ENCODE measurements around the gene ATG5. TPM values are rescaled to one million over a fixed set of nuclear protein-coding genes. Genes with fewer than 3 reads are reported as not detected.

The ATG5 gene
- total RNA-seq, 2 donors from 2014 or later: 21.1 to 26.5 TPM

DNA sequence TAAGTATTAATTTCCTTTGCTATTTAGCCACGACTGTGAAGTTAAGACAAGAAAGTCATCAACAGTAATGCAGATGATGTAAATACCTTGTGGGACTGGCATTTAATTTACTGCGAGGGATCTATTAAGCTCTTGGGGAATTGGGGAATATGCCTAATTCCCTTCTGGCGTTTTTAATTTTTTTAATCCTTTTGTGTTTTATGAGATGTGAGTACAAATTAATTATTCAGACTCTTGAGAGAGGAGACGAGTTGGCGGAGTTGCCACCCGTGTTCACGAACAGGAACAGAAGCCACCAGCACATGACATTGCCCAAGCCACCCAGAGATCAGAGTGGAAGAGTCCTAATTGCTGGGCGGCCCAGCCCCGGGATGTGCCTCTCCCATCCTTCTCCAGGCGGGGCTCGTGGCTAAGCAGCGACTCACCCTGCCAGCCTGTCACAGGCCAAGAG, 34.4 kb upstream of the ATG5 start:
- no peak for ATAC-seq
- no peaks in the 10 kb centered on the region for H3K9me3 ChIP-seq
- H3K4me1 ChIP-seq: peaks cover 7% of the 10 kb centered on the region
- peak overlapping the region in 2 of 4 donors; percentile 54 to 67 for H3K27ac ChIP-seq
- WGBS, 2 donors: 16 to 20% methylated on average over 12 of the region's 12 CpGs
- no peak for TF ChIP-seq POLR2A (IDR thresholded peaks at IDR 0.05)
- TF ChIP-seq, protein P1, sequence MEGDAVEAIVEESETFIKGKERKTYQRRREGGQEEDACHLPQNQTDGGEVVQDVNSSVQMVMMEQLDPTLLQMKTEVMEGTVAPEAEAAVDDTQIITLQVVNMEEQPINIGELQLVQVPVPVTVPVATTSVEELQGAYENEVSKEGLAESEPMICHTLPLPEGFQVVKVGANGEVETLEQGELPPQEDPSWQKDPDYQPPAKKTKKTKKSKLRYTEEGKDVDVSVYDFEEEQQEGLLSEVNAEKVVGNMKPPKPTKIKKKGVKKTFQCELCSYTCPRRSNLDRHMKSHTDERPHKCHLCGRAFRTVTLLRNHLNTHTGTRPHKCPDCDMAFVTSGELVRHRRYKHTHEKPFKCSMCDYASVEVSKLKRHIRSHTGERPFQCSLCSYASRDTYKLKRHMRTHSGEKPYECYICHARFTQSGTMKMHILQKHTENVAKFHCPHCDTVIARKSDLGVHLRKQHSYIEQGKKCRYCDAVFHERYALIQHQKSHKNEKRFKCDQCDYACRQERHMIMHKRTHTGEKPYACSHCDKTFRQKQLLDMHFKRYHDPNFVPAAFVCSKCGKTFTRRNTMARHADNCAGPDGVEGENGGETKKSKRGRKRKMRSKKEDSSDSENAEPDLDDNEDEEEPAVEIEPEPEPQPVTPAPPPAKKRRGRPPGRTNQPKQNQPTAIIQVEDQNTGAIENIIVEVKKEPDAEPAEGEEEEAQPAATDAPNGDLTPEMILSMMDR (IDR thresholded peaks at IDR 0.05): no peak
- H3K4me3 ChIP-seq: no peak overlapping the region
- no peaks in the 10 kb centered on the region for H3K36me3 ChIP-seq (replicated peaks in 1 of 2; ENCODE audit: insufficient read depth in 1 of 2, low read depth in 2 of 2)
- intact Hi-C loops (cut with DNase I): no loop called here
- no peak for DNase-seq
- no peaks in the 10 kb centered on the region for H3K27me3 ChIP-seq

DNA sequence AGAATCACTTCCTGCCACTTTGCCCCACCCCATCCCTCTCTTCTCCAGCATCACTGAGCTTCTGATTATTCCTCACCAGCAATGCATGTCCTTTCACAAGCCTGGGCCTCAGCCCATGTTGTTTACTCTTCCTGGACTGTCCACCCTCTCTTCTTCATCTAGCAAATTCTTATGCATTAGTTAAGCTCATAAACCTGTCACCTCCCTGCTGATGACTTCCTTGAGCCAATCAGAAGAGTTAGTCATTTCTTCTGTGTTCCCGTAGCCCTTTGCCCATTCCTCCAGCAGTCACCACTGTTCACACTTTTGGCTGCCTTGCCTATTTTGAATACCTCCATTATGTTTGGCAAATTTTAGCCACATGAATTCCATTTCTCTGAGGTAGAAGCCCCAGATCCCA, 30.8 kb upstream of the ATG5 start:
- Histone ChIP-seq H3K4me1 (peaks cover 7% of the 10 kb centered on the region), H3K36me3 (replicated peaks in 1 of 2; ENCODE audit: insufficient read depth in 1 of 2, low read depth in 2 of 2) (no peaks in the 10 kb centered on the region), H3K9me3 (no peaks in the 10 kb centered on the region), H3K4me3 (no peak overlapping the region), H3K27me3 (no peaks in the 10 kb centered on the region), H3K27ac (no peak overlapping the region)
- DNase-seq (no peak), ATAC-seq (no peak)
- intact Hi-C loops (cut with DNase I): no loop called here
- TF ChIP-seq, protein P1 (IDR thresholded peaks at IDR 0.05): no peak
- TF ChIP-seq POLR2A (IDR thresholded peaks at IDR 0.05): no peak
- WGBS, 2 donors: 86% methylated on average over 1 of the region's 1 CpG

DNA sequence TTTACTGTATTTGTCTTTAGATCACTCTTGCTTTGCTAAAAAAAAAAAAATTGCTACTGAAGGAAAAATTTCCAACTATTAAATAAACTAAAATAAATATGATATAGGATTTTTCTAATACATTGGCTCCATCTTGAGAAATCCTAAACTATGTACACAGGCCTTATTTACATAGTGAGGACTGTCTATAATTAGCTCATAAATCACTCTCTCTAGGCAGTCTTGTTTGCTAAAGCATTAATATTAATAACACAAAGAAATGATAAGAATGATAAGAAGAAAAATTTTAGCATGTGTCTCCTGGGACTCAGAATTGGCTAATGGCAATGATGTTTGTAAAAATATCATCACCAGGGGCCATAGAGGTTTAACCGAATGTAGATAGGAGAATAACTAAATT, 21.7 kb upstream of the ATG5 start:
- TF ChIP-seq, protein P1 (IDR thresholded peaks at IDR 0.05): no peak
- no peak for TF ChIP-seq POLR2A (IDR thresholded peaks at IDR 0.05)
- Histone ChIP-seq H3K4me1 (peaks cover 7% of the 10 kb centered on the region), H3K9me3 (no peaks in the 10 kb centered on the region), H3K36me3 (replicated peaks in 1 of 2; ENCODE audit: insufficient read depth in 1 of 2, low read depth in 2 of 2) (no peaks in the 10 kb centered on the region), H3K27me3 (no peaks in the 10 kb centered on the region), H3K4me3 (no peak overlapping the region), H3K27ac (no peak overlapping the region)
- intact Hi-C loops (cut with DNase I): no loop called here
- DNase-seq (no peak), ATAC-seq (no peak)
- WGBS, 2 donors: 13 to 14% methylated on average over 1 of the region's 1 CpG

DNA sequence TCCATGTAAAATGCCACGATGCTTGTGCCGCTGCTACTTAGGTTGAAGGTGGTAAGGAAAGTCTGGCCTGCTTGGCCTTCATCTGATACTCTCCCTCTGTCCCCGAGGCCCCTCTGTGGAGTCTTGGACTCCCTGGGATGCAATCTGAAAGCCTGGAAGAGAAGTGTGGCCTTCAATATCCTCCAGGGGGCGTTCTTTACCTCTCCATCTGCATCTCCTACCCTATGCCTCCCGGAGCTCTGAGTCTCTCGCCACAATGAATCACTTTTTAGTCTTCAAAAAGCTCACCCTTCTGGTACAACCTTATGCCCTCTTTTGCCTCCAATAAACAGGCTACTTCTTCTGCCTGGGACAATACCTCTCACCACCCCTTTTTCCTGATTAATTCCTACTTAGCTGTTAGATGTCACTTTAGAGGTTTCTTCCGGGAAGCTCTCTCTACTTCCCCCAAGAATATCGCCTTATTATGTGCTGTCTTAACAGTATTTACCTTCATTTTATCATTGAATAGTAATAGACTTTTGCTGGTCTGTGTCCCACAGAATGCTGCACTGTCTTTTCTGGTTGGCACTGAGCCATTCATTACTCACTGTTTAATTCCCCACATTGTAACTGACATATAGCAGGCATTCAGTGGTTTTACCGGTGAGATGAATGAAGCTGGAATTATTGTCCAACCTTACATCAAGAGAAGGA, 13.9 kb upstream of the ATG5 start:
- Histone ChIP-seq H3K27me3 (no peaks in the 10 kb centered on the region), H3K36me3 (replicated peaks in 1 of 2; ENCODE audit: insufficient read depth in 1 of 2, low read depth in 2 of 2) (no peaks in the 10 kb centered on the region), H3K4me1 (peaks cover 5% of the 10 kb centered on the region), H3K4me3 (no peak overlapping the region), H3K27ac (peak overlapping the region in 1 of 4 donors; percentile 3), H3K9me3 (no peaks in the 10 kb centered on the region)
- TF ChIP-seq POLR2A (IDR thresholded peaks at IDR 0.05): no peak
- TF ChIP-seq, protein P1 (IDR thresholded peaks at IDR 0.05): peak; percentile 58 to 77 (median 71)
- peak; percentile 91 for ATAC-seq
- 3 to 7% methylated on average over 9 of the region's 9 CpGs for WGBS, 2 donors
- intact Hi-C loops (cut with DNase I): loop anchor here (5.0 kb wide), 1 partner anchor 223 kb away; no protein-coding TSS in a partner anchor
- DNase-seq: peak; percentile 57 to 73 (median 67)
